GM12874 (cell line): Measurements from ENCODE around the gene SIRT7.

Source experiments
- CTCF ChIP-seq: IDR thresholded peaks from 2 replicates; pipeline ENCODE4 v1.5.1; 2011; ENCODE audit warnings: low read depth, mild to moderate bottlenecking, control low read depth, low read length, moderate library complexity; ENCODE audit not compliant: insufficient read depth

SIRT7 gene

GRCh38 chr17:81916234-81917001 is 1.6 kb downstream of the SIRT7 start:
- TF ChIP-seq CTCF: no peak

DNA sequence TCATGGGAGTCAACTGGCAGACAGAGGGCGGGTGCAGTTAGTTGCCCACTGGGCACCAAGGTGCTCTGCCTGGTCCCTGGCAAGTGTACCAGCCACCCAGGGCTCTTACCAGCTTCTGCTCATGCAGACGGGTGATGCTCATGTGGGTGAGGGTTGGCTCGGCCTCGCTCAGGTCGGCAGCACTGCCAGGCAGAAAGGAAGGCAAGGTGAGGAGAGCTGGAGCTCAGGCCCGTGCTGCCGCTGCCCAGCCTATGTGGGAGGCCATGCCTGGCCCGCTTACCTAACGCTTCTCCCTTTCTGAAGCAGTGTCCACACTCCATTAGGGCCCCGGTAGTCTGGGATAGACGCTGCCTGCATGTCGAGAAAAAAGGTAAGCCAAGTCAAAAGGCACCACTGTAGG is 2.6 kb downstream of the SIRT7 start:
- no peak for TF ChIP-seq CTCF

GRCh38 chr17:81914103-81914850 is 3.7 kb downstream of the SIRT7 start:
- TF ChIP-seq CTCF: no peak

DNA sequence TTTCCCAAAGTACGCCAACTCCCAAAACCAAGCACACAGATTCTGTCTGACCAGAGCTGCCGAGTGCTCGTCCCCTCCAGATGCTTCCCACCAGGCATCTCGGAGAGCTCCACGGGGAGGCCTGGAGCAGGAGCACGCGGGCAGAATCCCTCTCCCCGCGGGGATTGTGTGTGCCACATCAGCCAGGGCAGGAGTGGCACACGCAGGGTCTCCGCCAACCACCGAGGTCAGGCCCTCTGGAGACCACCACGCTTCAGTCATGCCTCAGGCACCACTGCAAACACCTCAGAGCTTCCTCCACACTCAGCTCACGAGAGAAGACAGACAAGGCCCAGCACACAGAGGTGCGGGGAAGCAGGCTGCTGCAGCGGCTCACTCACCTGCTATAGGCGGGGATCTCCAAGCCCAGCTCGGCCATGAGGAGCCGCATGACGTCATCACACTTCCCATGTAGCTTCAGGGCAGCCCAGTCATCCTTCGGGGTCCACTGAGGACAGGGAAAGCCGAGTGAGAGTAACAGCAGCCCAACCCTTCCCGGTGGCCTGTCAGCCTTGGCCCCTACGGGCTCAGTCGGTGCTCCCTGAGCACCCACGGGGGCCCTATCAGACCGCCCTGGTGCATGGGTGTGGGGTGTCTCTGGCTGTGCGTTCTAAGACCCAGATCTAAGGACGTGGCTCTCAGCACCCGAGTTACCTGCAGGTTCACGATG is 4.4 kb downstream of the SIRT7 start:
- TF ChIP-seq CTCF: no peak

GRCh38 chr17:81912441-81913309 is 5.3 kb downstream of the SIRT7 start:
- no peak for TF ChIP-seq CTCF

DNA sequence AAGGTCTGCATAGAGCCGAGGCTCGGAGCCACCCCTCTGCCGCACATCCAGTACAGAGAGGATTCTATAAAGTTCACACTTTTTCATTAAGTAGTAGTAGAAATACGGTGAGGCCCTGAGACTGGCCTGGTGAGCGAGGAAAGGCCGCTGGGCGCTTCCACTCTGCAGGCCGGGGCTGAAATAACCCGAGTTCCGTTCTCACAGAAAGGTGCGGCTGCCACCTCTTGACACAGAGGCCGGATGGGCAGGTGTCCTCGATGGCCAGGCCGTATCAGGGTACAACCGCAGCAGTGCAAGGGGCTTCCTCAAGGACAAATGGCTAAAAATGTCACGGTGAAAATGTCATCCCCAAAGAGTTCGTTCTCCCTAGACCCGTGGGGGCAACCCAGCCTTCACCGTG is 6.0 kb downstream of the SIRT7 start:
- no peak for TF ChIP-seq CTCF
